T-helper 1 cell treated with Interleukin-12 subunit alpha and Interleukin-12 subunit beta and Interleukin-4 antibody, amounts not matched to agents 30 μg/mL and 1 μg/mL, for 36 hours (primary cell): ENCODE measurements around the gene ARHGAP40.
"Not testable (repeated sequence)": the region's sequence is repeated elsewhere in the genome, so short reads cannot be mapped to it uniquely, and the experiment has no call there.

Experiments
- H3K27ac Mint-ChIP-seq: one replicate; pipeline ENCODE4 v1.8.0; 2021; ENCODE audit warnings: mild to moderate bottlenecking, mixed read lengths
- H3K27me3 Mint-ChIP-seq: one replicate; pipeline ENCODE4 v1.8.0; 2021; ENCODE audit warnings: low read depth, mixed read lengths
- H3K36me3 Mint-ChIP-seq: one replicate; pipeline ENCODE4 v1.8.0; 2021; ENCODE audit warnings: low read depth, mixed read lengths
- H3K4me1 Mint-ChIP-seq: one replicate; pipeline ENCODE4 v1.8.0; 2021; ENCODE audit warnings: low read depth, mixed read lengths
- H3K4me3 Mint-ChIP-seq: one replicate; pipeline ENCODE4 v1.8.0; 2021; ENCODE audit warnings: mild to moderate bottlenecking, moderate library complexity, mixed read lengths
- H3K9me3 Mint-ChIP-seq: one replicate; pipeline ENCODE4 v1.8.0; 2021; ENCODE audit warnings: mixed read lengths

Gene ARHGAP40

GRCh38 chr20:38581013-38581412 is 20.6 kb upstream of the ARHGAP40 start, which contains the start of gene ADIG:
ADIG (plus strand) TSS chr20:38581197; CDS start chr20:38581251, 54 bp downstream.
- H3K27ac Mint-ChIP-seq: no peak within 1 kb of the TSS

DNA sequence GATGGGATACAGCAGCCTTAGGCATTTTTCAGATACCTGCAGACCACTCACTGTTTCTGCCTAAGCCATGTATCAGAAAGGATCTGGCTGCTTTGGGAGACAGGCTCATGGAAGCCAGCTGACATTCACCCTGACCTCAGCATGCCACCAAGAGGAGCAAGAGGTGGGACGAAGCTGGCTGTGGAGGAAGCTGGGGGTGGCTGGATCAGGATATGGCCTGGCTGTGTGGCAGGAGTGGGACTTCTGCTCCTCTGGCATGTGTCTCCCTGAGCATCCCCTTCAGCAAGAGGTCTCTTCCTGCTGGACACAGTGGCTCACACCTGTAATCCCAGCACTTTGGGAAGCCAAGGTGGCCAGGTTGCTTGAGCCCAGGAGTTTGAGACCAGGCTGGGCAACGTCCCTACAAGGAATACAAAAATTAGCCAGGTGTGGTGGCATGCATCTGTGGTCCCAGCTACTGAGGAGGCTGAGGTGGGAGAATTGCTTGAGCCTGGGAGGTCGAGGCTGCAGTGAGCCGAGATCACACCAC is 19.7 kb upstream of the ARHGAP40 start:
- H3K4me3 Mint-ChIP-seq: no peak overlapping the region
- H3K36me3 Mint-ChIP-seq: peaks cover 1% of the 10 kb centered on the region
- H3K27ac Mint-ChIP-seq: no peak overlapping the region

More at GRCh38 chr20:38581013-38581412, 20.6 kb upstream of the ARHGAP40 start, which contains the start of gene ADIG:
- Mint-ChIP-seq H3K27me3 (no peaks in the 10 kb centered on the region), H3K9me3 (no peaks in the 10 kb centered on the region), H3K4me3 (no peak within 1 kb of the TSS), H3K4me1 (no peaks in the 10 kb centered on the region), H3K36me3 (peaks cover 6% of the 10 kb centered on the region)

DNA sequence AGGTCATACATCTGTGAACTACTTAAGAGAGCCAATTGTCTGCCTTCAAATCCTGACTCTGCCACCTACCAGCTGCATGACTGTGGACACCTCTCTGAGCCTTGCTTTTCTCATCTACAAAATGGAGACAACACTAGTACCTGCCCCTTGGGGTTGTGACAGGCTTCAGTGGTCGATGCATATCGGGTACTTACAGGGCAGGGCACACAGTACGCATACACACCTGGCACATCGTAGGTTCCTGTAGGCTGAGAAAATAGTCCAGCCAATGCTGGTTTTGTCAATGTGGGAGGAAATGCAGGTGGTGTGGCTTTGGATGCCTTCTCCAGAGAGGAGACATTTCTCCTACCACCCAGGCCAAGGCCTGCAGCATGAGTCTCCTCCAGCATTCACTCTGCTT is 18.3 kb upstream of the ARHGAP40 start:
- H3K36me3 Mint-ChIP-seq: no peaks in the 10 kb centered on the region
- H3K27ac Mint-ChIP-seq: no peak overlapping the region
- no peaks in the 10 kb centered on the region for H3K9me3 Mint-ChIP-seq
- no peaks in the 10 kb centered on the region for H3K4me1 Mint-ChIP-seq
- H3K4me3 Mint-ChIP-seq: no peak overlapping the region
- H3K27me3 Mint-ChIP-seq: no peaks in the 10 kb centered on the region

More for the DNA sequence above, 19.7 kb upstream of the ARHGAP40 start:
- Mint-ChIP-seq H3K27me3 (no peaks in the 10 kb centered on the region), H3K4me1 (no peaks in the 10 kb centered on the region), H3K9me3 (no peaks in the 10 kb centered on the region)

GRCh38 chr20:38584099-38584763 is 17.4 kb upstream of the ARHGAP40 start:
- Mint-ChIP-seq H3K4me3 (no peak overlapping the region), H3K9me3 (no peaks in the 10 kb centered on the region), H3K27me3 (no peaks in the 10 kb centered on the region), H3K27ac (no peak overlapping the region), H3K4me1 (no peaks in the 10 kb centered on the region), H3K36me3 (no peaks in the 10 kb centered on the region)

GRCh38 chr20:38585404-38586180 is 16.0 kb upstream of the ARHGAP40 start:
- H3K27ac Mint-ChIP-seq: no peak overlapping the region
- no peaks in the 10 kb centered on the region for H3K4me1 Mint-ChIP-seq
- no peaks in the 10 kb centered on the region for H3K27me3 Mint-ChIP-seq
- no peaks in the 10 kb centered on the region for H3K9me3 Mint-ChIP-seq
- H3K36me3 Mint-ChIP-seq: no peaks in the 10 kb centered on the region
- H3K4me3 Mint-ChIP-seq: no peak overlapping the region

- no peak overlapping the region for H3K27ac Mint-ChIP-seq
- H3K36me3 Mint-ChIP-seq: no peaks in the 10 kb centered on the region
- no peaks in the 10 kb centered on the region for H3K9me3 Mint-ChIP-seq
- H3K27me3 Mint-ChIP-seq: no peaks in the 10 kb centered on the region
- H3K4me1 Mint-ChIP-seq: no peaks in the 10 kb centered on the region
- no peak overlapping the region for H3K4me3 Mint-ChIP-seq
Observed at GRCh38 chr20:38586181-38586525, 15.5 kb upstream of the ARHGAP40 start.

DNA sequence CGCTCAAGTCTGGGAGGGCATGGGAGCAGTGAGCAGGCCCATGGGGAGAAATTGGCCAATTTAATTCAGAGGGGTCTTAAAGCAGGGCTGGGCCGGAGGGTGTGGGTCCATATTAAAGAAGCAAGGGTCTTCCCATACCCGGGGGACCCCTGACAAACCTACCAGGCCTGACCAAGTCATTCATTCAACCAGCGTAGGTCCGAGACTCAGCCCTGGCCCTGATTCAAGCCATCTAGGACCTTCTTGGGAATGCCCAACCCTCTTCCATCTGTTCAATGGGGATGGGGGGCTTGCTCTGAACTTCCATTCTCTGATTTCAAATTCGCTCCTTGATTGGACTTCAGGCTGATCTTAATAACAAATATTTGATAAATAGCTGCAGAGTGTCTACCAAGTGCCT is 13.3 kb upstream of the ARHGAP40 start:
- H3K36me3 Mint-ChIP-seq: no peaks in the 10 kb centered on the region
- no peak overlapping the region for H3K27ac Mint-ChIP-seq
- H3K4me1 Mint-ChIP-seq: no peaks in the 10 kb centered on the region
- no peaks in the 10 kb centered on the region for H3K27me3 Mint-ChIP-seq
- no peaks in the 10 kb centered on the region for H3K9me3 Mint-ChIP-seq
- H3K4me3 Mint-ChIP-seq: no peak overlapping the region

GRCh38 chr20:38589351-38589750 is 12.3 kb upstream of the ARHGAP40 start:
- H3K9me3 Mint-ChIP-seq: no peaks in the 10 kb centered on the region
- H3K4me1 Mint-ChIP-seq: no peaks in the 10 kb centered on the region
- no peak overlapping the region for H3K4me3 Mint-ChIP-seq
- no peaks in the 10 kb centered on the region for H3K27me3 Mint-ChIP-seq
- no peak overlapping the region for H3K27ac Mint-ChIP-seq
- no peaks in the 10 kb centered on the region for H3K36me3 Mint-ChIP-seq

DNA sequence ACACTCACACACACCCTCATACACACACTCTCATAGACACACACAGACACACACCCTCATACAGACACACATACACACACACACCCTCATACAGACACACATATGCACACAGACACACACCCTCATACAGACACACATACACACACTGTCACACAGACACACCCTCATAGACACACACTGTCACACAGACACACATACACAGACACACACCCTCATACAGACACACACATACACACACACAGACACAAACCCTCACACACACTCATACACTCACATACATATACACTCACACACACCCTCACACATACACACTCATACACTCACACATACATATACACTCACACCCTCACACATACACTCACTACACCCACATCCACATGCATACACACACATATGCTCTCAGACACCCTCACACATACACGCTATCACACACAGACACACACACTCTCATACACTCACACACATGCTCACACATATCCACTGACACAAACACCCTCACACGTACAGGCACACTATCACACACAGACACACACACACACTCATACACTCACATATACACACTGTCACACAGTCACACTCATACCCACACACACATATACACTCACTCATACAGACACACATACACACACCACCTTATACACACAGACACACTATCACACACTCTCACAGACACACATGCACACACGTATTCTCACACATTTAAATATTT is 11.5 kb upstream of the ARHGAP40 start:
- H3K27ac Mint-ChIP-seq: no peak overlapping the region
- H3K27me3 Mint-ChIP-seq: no peaks in the 10 kb centered on the region
- no peaks in the 10 kb centered on the region for H3K36me3 Mint-ChIP-seq
- no peak overlapping the region for H3K4me3 Mint-ChIP-seq
- H3K4me1 Mint-ChIP-seq: no peaks in the 10 kb centered on the region
- no peaks in the 10 kb centered on the region for H3K9me3 Mint-ChIP-seq

- no peak overlapping the region for H3K4me3 Mint-ChIP-seq
- H3K27ac Mint-ChIP-seq: no peak overlapping the region
- no peaks in the 10 kb centered on the region for H3K9me3 Mint-ChIP-seq
- H3K4me1 Mint-ChIP-seq: no peaks in the 10 kb centered on the region
- no peaks in the 10 kb centered on the region for H3K27me3 Mint-ChIP-seq
- no peaks in the 10 kb centered on the region for H3K36me3 Mint-ChIP-seq
Observed at GRCh38 chr20:38590676-38591473, 10.7 kb upstream of the ARHGAP40 start.

GRCh38 chr20:38591474-38592410 is 9.9 kb upstream of the ARHGAP40 start:
- Mint-ChIP-seq H3K27me3 (no peaks in the 10 kb centered on the region), H3K4me3 (no peak overlapping the region), H3K4me1 (no peaks in the 10 kb centered on the region), H3K27ac (no peak overlapping the region), H3K9me3 (no peaks in the 10 kb centered on the region), H3K36me3 (no peaks in the 10 kb centered on the region)

DNA sequence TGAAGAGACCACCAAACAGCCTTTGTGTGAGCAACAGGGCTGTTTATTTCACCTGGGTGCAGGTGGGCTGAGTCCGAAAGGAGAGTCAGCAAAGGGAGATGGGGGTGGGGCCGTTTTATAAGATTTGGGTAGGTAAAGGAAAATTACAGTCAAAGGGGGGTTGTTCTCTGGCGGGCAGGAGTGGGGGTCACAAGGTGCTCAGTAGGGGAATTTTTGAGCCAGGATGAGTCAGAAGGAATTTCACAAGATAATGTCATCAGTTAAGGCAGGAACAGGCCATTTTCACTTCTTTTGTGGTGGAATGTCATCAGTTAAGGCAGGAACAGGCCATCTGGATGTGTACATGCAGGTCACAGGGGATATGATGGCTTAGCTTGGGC is 9.2 kb upstream of the ARHGAP40 start:
- H3K9me3 Mint-ChIP-seq, H3K27ac Mint-ChIP-seq, H3K27me3 Mint-ChIP-seq, H3K4me3 Mint-ChIP-seq, H3K4me1 Mint-ChIP-seq, H3K36me3 Mint-ChIP-seq: not testable (repeated sequence)

- not testable (repeated sequence) for H3K27me3 Mint-ChIP-seq, H3K4me1 Mint-ChIP-seq, H3K36me3 Mint-ChIP-seq, H3K27ac Mint-ChIP-seq, H3K4me3 Mint-ChIP-seq, H3K9me3 Mint-ChIP-seq
Observed at GRCh38 chr20:38594281-38594680, 7.3 kb upstream of the ARHGAP40 start.
